Measurements from ENCODE around the gene PPP4R1. TPM values are rescaled to one million over a fixed set of nuclear protein-coding genes. Genes with fewer than 3 reads are reported as not detected.

Gene PPP4R1
- total and polyA plus RNA-seq, 2 of the 4 experiments (the other 2 are of a cell fraction): 80.6 to 123 TPM

DNA sequence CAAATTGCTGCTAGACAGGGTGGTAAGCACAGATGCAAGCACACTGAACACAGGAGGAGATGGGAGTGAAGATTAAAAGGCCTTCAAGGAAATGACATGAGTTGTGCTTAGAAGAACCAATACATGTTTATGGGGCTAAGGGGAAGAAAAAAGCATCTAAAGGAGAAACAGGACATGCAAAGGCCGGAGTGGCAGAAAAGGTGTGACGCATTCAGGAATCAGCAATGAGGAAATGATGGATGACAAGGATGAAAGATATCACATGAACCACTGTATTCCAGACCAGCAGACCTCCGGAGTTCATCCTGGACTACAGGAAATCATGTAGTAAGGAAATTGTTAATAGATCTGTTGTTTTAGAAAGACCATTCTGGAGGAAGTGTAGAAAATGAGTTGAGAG is 42.8 kb downstream of the PPP4R1 start:
- H2AK9ac ChIP-seq (replicated peaks; ENCODE audit: low read depth, low read length, poor library complexity): no peak overlapping the region
- no peak overlapping the region for H2BK5ac ChIP-seq (ENCODE audit: low read depth, low read length, poor library complexity, severe bottlenecking)
- peaks cover 30% of the 10 kb centered on the region for H3K36me3 ChIP-seq (ENCODE audit: control insufficient read depth, insufficient read depth, low read length)
- WGBS, 2 experiments (ENCODE audit: extremely low coverage in 2 of 2, insufficient read length in 1 of 2): no CpG with 5 or more reads among the region's 3 CpGs
- H3K23ac ChIP-seq (ENCODE audit: low read depth, low read length): no peak overlapping the region
- H3K4me3 ChIP-seq (ENCODE audit: insufficient read depth, low read depth, low read length): no peak overlapping the region
- no peak overlapping the region for H3K18ac ChIP-seq (ENCODE audit: low read depth, low read length)
- dilution Hi-C loops (cut with HindIII; ENCODE audit: low sequenced_read_pairs, unreplicated experiment) (no loop called here), intact Hi-C loops (cut with micrococcal nuclease) (loop anchor here (10.0 kb wide), 2 partner anchors 343 to 383 kb away; partner anchors contain the start of gene VAPA), in situ Hi-C loops (cut with MboI; ENCODE audit: low sequenced_read_pairs) (no loop called here)
- H3K27me3 ChIP-seq (ENCODE audit: control insufficient read depth, insufficient read depth, low read length): no peaks in the 10 kb centered on the region
- ATAC-seq (ENCODE audit: low read depth): no peak
- no TSS peak for BruUV-seq (replicated peaks)
- no peak overlapping the region for H2BK20ac ChIP-seq (ENCODE audit: low read depth, low read length)
- H3K4me2 ChIP-seq (ENCODE audit: low read depth, low read length): no peak overlapping the region
- H3K9ac ChIP-seq (ENCODE audit: low read depth, low read length): no peak overlapping the region
- H3K56ac ChIP-seq (ENCODE audit: extremely low read depth, insufficient read depth, low read length): no peak overlapping the region
- no peak overlapping the region for H3K27ac ChIP-seq (ENCODE audit: insufficient read depth, low read length)
- H2BK15ac ChIP-seq (ENCODE audit: low read depth, low read length): no peak overlapping the region
- H4K8ac ChIP-seq (ENCODE audit: low read depth in 2 of 2, low read length in 2 of 2): no peak overlapping the region; a peak in 1 of 4 replicates
- H3K14ac ChIP-seq (replicated peaks; ENCODE audit: low read depth, low read length): no peak overlapping the region
- peaks cover 3% of the 10 kb centered on the region; the same call in 1 of the 2 replicates for H3K4me1 ChIP-seq (ENCODE audit: control insufficient read depth, insufficient read depth, low read length)
- no peak for TF ChIP-seq SMC3 (IDR thresholded peaks at IDR 0.05; ENCODE audit: low read depth, low read length)
- TF ChIP-seq MXI1 (IDR thresholded peaks at IDR 0.05; ENCODE audit: borderline replicate concordance, low read depth, low read length): no peak
- no peak for TF ChIP-seq RCOR1 (IDR thresholded peaks at IDR 0.05; ENCODE audit: insufficient replicate concordance, low read length)
- TF ChIP-seq NFE2L2 (IDR thresholded peaks at IDR 0.05; ENCODE audit: low read depth, low read length): no peak
- TF ChIP-seq, protein P1, sequence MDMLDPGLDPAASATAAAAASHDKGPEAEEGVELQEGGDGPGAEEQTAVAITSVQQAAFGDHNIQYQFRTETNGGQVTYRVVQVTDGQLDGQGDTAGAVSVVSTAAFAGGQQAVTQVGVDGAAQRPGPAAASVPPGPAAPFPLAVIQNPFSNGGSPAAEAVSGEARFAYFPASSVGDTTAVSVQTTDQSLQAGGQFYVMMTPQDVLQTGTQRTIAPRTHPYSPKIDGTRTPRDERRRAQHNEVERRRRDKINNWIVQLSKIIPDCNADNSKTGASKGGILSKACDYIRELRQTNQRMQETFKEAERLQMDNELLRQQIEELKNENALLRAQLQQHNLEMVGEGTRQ (IDR thresholded peaks at IDR 0.05; ENCODE audit: low read depth, low read length): no peak
- no peak for TF ChIP-seq FOS (IDR thresholded peaks at IDR 0.05; ENCODE audit: low read depth, low read length)
- TF ChIP-seq CEBPB (IDR thresholded peaks at IDR 0.05; ENCODE audit: low read depth, low read length): no peak
- TF ChIP-seq, protein P2, sequence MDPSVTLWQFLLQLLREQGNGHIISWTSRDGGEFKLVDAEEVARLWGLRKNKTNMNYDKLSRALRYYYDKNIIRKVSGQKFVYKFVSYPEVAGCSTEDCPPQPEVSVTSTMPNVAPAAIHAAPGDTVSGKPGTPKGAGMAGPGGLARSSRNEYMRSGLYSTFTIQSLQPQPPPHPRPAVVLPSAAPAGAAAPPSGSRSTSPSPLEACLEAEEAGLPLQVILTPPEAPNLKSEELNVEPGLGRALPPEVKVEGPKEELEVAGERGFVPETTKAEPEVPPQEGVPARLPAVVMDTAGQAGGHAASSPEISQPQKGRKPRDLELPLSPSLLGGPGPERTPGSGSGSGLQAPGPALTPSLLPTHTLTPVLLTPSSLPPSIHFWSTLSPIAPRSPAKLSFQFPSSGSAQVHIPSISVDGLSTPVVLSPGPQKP (IDR thresholded peaks at IDR 0.05; ENCODE audit: borderline replicate concordance, low read depth, low read length): no peak
- no peak for TF ChIP-seq CHD1 (IDR thresholded peaks at IDR 0.05; ENCODE audit: low read depth, low read length)
- no peak for TF ChIP-seq POLR2A (IDR thresholded peaks at IDR 0.05; ENCODE audit: low read depth, low read length)
- no peak for TF ChIP-seq BHLHE40 (IDR thresholded peaks at IDR 0.05; ENCODE audit: low read depth, low read length)
- ChIA-PET CTCF (no interaction called here), POLR2A (ENCODE audit: unreplicated experiment) (no interaction called here)
- H4K20me1 ChIP-seq (ENCODE audit: insufficient read depth, low read length): peaks cover 8% of the 10 kb centered on the region; the same call in 1 of the 2 replicates
- H4K5ac ChIP-seq (ENCODE audit: low read depth, low read length): no peak overlapping the region
- no peak overlapping the region for H2AFZ ChIP-seq (replicated peaks; ENCODE audit: low read length, poor library complexity)
- peaks cover 35 to 54% of the 10 kb centered on the region in 2 experiments for H3K79me1 ChIP-seq (ENCODE audit: low read depth in 1 of 2, low read length in 2 of 2)
- H4K91ac ChIP-seq (ENCODE audit: insufficient read depth, low read depth, low read length): no peak overlapping the region
- H2AK5ac ChIP-seq (ENCODE audit: low read depth, low read length): no peak overlapping the region
- DNase-seq: no peak
- H3K9me3 ChIP-seq (ENCODE audit: control insufficient read depth, insufficient read depth, low read length): no peaks in the 10 kb centered on the region
- H2BK120ac ChIP-seq (ENCODE audit: low read depth, low read length): no peak overlapping the region
- no peaks in the 10 kb centered on the region for H3K9me1 ChIP-seq (ENCODE audit: insufficient read depth, low read length)
- no peak overlapping the region for H3K4ac ChIP-seq (ENCODE audit: low read depth, low read length)
